OCI-LY3 (cell line): ENCODE data around the gene EFCAB6.

ENCODE experiments used
- H2AFZ ChIP-seq: fragments of 200-600, 300-600 bp; shearing (Covaris generic); 2 replicates; pipeline ENCODE4 v1.6.0; 2014; ENCODE audit warnings: antibody characterized with exemption, low read depth, low read length
- H3K27ac ChIP-seq: fragments of 200-600, 300-600 bp; sonication (generic); 2 replicates; pipeline ENCODE4 v1.5.1; 2014; ENCODE audit warnings: mild to moderate bottlenecking, low read length, moderate library complexity, mixed read lengths
- H3K27me3 ChIP-seq: fragments of 200-600, 300-600 bp; sonication (generic); 2 replicates; pipeline ENCODE4 v1.6.1; 2014; ENCODE audit warnings: low read depth, low read length, mixed read lengths
- H3K36me3 ChIP-seq: fragments of 200-600, 300-600 bp; sonication (generic); replicated peaks from 2 replicates; pipeline ENCODE3; 2014; ENCODE audit warnings: low read depth, low read length, mixed read lengths
- H3K4me1 ChIP-seq: fragments of 300-600, 200-600 bp; sonication (generic); 2 replicates; pipeline ENCODE4 v1.6.1; 2014; ENCODE audit warnings: low read length, mixed read lengths
- H3K4me2 ChIP-seq: fragments of 200-600, 300-600 bp; sonication (generic); 2 replicates; pipeline ENCODE4 v1.6.1; 2014; ENCODE audit warnings: low read length, mixed read lengths
- H3K4me3 ChIP-seq: fragments of 300-600, 200-600 bp; sonication (generic); 2 replicates; pipeline ENCODE4 v1.5.1; 2014; ENCODE audit warnings: antibody characterized with exemption, mild to moderate bottlenecking, low read length, moderate library complexity
- H3K79me2 ChIP-seq: fragments of 300-600, 200-600 bp; shearing (Covaris generic); 2 replicates; pipeline ENCODE4 v1.6.1; 2014; ENCODE audit warnings: mild to moderate bottlenecking, low read length, mixed read lengths
- H3K9ac ChIP-seq: fragments of 300-600, 200-600 bp; shearing (Covaris generic); 2 replicates; pipeline ENCODE4 v1.6.0; 2014; ENCODE audit warnings: mild to moderate bottlenecking, low read length, moderate library complexity
- H3K9me3 ChIP-seq: fragments of 200-600, 300-600 bp; shearing (Covaris generic); 2 replicates; pipeline ENCODE4 v1.6.1; 2014; ENCODE audit warnings: low read length, mixed read lengths; ENCODE audit not compliant: insufficient read depth
- H4K20me1 ChIP-seq: fragments of 200-600, 300-600 bp; sonication (generic); 2 replicates; pipeline ENCODE4 v1.6.1; 2016; ENCODE audit warnings: low read length, mixed read lengths; ENCODE audit not compliant: insufficient read depth
- EZH2phosphoT487 ChIP-seq: fragments of 200-600 bp; shearing (Covaris generic); IDR thresholded peaks from 2 replicates; pipeline ENCODE4 v1.6.1; 2018; ENCODE audit warnings: antibody characterized with exemption, mixed run types, low read depth
- TF ChIP-seq, protein P1 (sequence below): fragments of 200-600, 300-600 bp; sonication (generic); IDR thresholded peaks from 2 replicates; pipeline ENCODE4 v1.5.1; 2014; ENCODE audit warnings: antibody characterized with exemption, low read length, low read depth

Gene EFCAB6

GRCh38 chr22:43560651-43561050 lies 251.5 kb downstream of the EFCAB6 start:
- no peaks in the 10 kb centered on the region for H3K36me3 ChIP-seq
- H3K27me3 ChIP-seq: 0 out of 2 replicates have a peak, but pooled peaks cover 4% of the 10 kb centered on the region
- no peak for TF ChIP-seq EZH2phosphoT487
- TF ChIP-seq, protein P1, sequence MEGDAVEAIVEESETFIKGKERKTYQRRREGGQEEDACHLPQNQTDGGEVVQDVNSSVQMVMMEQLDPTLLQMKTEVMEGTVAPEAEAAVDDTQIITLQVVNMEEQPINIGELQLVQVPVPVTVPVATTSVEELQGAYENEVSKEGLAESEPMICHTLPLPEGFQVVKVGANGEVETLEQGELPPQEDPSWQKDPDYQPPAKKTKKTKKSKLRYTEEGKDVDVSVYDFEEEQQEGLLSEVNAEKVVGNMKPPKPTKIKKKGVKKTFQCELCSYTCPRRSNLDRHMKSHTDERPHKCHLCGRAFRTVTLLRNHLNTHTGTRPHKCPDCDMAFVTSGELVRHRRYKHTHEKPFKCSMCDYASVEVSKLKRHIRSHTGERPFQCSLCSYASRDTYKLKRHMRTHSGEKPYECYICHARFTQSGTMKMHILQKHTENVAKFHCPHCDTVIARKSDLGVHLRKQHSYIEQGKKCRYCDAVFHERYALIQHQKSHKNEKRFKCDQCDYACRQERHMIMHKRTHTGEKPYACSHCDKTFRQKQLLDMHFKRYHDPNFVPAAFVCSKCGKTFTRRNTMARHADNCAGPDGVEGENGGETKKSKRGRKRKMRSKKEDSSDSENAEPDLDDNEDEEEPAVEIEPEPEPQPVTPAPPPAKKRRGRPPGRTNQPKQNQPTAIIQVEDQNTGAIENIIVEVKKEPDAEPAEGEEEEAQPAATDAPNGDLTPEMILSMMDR: no peak
- no peaks in the 10 kb centered on the region for H3K4me1 ChIP-seq
- H3K9me3 ChIP-seq: peaks cover 5% of the 10 kb centered on the region; the same call in 1 of the 2 replicates
- no peak overlapping the region for H3K27ac ChIP-seq
- no peaks in the 10 kb centered on the region for H3K79me2 ChIP-seq
- H4K20me1 ChIP-seq: no peaks in the 10 kb centered on the region
- no peak overlapping the region for H2AFZ ChIP-seq
- H3K4me2 ChIP-seq: no peak overlapping the region
- H3K4me3 ChIP-seq: no peak overlapping the region
- no peak overlapping the region for H3K9ac ChIP-seq

GRCh38 chr22:43555561-43556515 lies 256.3 kb downstream of the EFCAB6 start:
- H3K4me1 ChIP-seq: no peaks in the 10 kb centered on the region
- no peak overlapping the region for H3K9ac ChIP-seq
- H3K36me3 ChIP-seq: no peaks in the 10 kb centered on the region
- H3K4me3 ChIP-seq: no peak overlapping the region
- H3K79me2 ChIP-seq: no peaks in the 10 kb centered on the region
- no peak overlapping the region for H3K27ac ChIP-seq
- H2AFZ ChIP-seq: no peak overlapping the region
- peaks cover 5% of the 10 kb centered on the region; the same call in 1 of the 2 replicates for H3K9me3 ChIP-seq
- H3K27me3 ChIP-seq: peaks cover 9% of the 10 kb centered on the region
- H4K20me1 ChIP-seq: no peaks in the 10 kb centered on the region
- H3K4me2 ChIP-seq: no peak overlapping the region
- TF ChIP-seq EZH2phosphoT487: no peak
- TF ChIP-seq, protein P1: no peak

DNA sequence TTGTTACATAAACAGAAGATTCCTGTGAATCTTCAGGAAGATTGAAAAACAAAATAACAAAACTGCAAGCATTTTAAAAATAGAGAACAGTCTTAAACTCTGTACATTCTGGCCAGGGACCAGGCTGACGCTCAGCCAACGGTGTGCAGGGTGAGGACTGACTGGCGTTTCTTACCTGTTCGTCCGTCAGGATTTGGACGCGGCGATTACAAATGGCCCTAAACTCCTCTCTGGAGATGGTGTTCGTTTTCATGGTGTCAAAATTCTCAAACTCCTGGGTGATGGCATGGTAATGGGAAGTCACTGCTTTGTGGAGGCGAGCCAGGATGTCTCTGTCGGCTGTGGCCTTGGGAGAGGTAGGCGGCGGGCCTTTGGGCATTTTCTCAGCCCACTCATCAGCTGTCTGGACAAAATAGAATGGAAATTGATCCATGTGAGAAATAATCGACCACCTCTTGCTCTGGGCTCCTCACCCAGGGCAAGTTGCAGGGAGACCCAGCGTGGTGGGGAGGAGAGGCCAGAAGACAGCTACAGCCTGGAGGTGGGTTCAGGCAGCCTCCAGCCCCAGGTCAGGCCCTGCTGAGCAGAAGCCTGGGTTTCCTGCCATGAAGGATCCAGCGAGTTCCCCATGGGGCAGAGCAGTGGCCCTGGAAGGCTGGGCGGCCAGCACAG lies 257.3 kb downstream of the EFCAB6 start:
- no peak for TF ChIP-seq EZH2phosphoT487
- TF ChIP-seq, protein P1: no peak
- Histone ChIP-seq H3K79me2 (no peaks in the 10 kb centered on the region), H3K27ac (no peak overlapping the region), H3K4me3 (no peak overlapping the region), H3K4me1 (peaks cover 5% of the 10 kb centered on the region), H4K20me1 (no peaks in the 10 kb centered on the region), H3K36me3 (no peaks in the 10 kb centered on the region), H3K9ac (no peak overlapping the region), H3K9me3 (peaks cover 5% of the 10 kb centered on the region; the same call in 1 of the 2 replicates), H3K27me3 (peaks cover 13% of the 10 kb centered on the region), H2AFZ (no peak overlapping the region), H3K4me2 (no peak overlapping the region)

DNA sequence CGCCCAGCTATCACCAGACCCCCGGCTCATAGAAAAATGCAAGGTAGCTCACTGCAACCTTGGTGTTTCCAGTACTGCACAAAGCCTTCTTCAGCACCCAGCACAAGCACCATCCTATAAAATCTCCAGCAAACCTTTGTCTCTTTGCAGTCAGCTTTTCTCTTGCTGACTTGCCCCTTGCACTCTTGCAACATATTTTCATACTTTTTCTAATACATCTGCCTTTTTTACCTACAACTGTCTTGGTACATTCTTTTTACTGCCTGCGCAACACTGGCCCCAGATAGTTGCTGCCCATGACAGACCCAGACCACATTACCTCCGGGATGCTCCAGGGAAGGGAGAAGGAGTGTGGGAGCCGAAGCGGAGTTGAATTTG lies 257.9 kb downstream of the EFCAB6 start:
- Histone ChIP-seq H3K27ac (no peak overlapping the region), H4K20me1 (no peaks in the 10 kb centered on the region), H3K27me3 (peaks cover 16% of the 10 kb centered on the region), H3K4me3 (no peak overlapping the region), H3K9me3 (peaks cover 5% of the 10 kb centered on the region; the same call in 1 of the 2 replicates), H3K4me1 (peaks cover 8% of the 10 kb centered on the region), H3K4me2 (no peak overlapping the region), H3K36me3 (no peaks in the 10 kb centered on the region), H3K9ac (no peak overlapping the region), H3K79me2 (no peaks in the 10 kb centered on the region), H2AFZ (no peak overlapping the region)
- TF ChIP-seq, protein P1: no peak
- no peak for TF ChIP-seq EZH2phosphoT487
